Neural progenitor cell (in vitro differentiated cells): Measurements from ENCODE around the gene SPRY1. TPM values are rescaled to one million over a fixed set of nuclear protein-coding genes. Genes with fewer than 3 reads are reported as not detected.

Experiments used
- DNase-seq: peaks from one replicate; pipeline ENCODE4 v3.0.0-alpha.2; 2016; ENCODE audit warnings: low spot score
- H2AFZ ChIP-seq: fragments of 200-600 bp; sonication (generic); replicated peaks from 2 replicates; pipeline ENCODE4 v1.6.1; 2016; ENCODE audit warnings: antibody characterized with exemption
- H3F3A ChIP-seq: fragments of 200-600 bp; sonication (generic); 2 replicates; pipeline ENCODE4 v1.6.1; 2016; ENCODE audit warnings: antibody characterized with exemption, low read depth
- H3K27ac ChIP-seq: fragments of 200-600 bp; sonication (generic); 2 replicates; pipeline ENCODE4 v1.5.1; 2016; ENCODE audit warnings: mild to moderate bottlenecking
- H3K27me3 ChIP-seq: fragments of 200-600 bp; sonication (generic); 2 replicates; pipeline ENCODE4 v1.6.1; 2016; ENCODE audit warnings: mild to moderate bottlenecking, moderate library complexity
- H3K36me3 ChIP-seq: fragments of 200-600 bp; sonication (generic); 2 replicates; pipeline ENCODE4 v1.5.1; 2016
- H3K4me1 ChIP-seq: fragments of 200-600 bp; sonication (generic); 2 replicates; pipeline ENCODE4 v1.6.1; 2016; ENCODE audit warnings: mixed run types
- H3K4me2 ChIP-seq: fragments of 200-600 bp; sonication (generic); 2 replicates; pipeline ENCODE4 v1.6.1; 2016
- H3K4me3 ChIP-seq: fragments of 200-600 bp; sonication (generic); 2 replicates; pipeline ENCODE4 v1.5.1; 2016
- H3K79me2 ChIP-seq: fragments of 200-600 bp; sonication (generic); 2 replicates; pipeline ENCODE4 v1.6.1; 2016; ENCODE audit warnings: low read depth
- H3K9ac ChIP-seq: fragments of 200-600 bp; sonication (generic); 2 replicates; pipeline ENCODE4 v1.6.1; 2016
- H3K9me3 ChIP-seq: fragments of 200-600 bp; sonication (generic); 2 replicates; pipeline ENCODE4 v1.5.1; 2016; ENCODE audit warnings: low read depth
- H4K20me1 ChIP-seq: fragments of 200-600 bp; sonication (generic); 2 replicates; pipeline ENCODE4 v1.6.1; 2016; ENCODE audit warnings: low read depth
- H3K27ac Mint-ChIP-seq: 3 replicates; pipeline ENCODE4 v1.8.0; 2021; ENCODE audit warnings: mixed read lengths
- H3K27me3 Mint-ChIP-seq: 2 replicates; pipeline ENCODE4 v1.8.0; 2022; ENCODE audit warnings: low read depth, mild to moderate bottlenecking, inconsistent platforms, moderate library complexity, mixed read lengths; ENCODE audit not compliant: insufficient read depth
- H3K36me3 Mint-ChIP-seq: 3 replicates; pipeline ENCODE4 v1.8.0; 2021; ENCODE audit warnings: mixed read lengths
- H3K4me1 Mint-ChIP-seq: 3 replicates; pipeline ENCODE4 v1.8.0; 2021; ENCODE audit warnings: mixed read lengths
- H3K4me3 Mint-ChIP-seq: 3 replicates; pipeline ENCODE4 v1.8.0; 2021; ENCODE audit warnings: mild to moderate bottlenecking, moderate library complexity, mixed read lengths
- H3K9me3 Mint-ChIP-seq: 3 replicates; pipeline ENCODE4 v1.8.0; 2020; ENCODE audit warnings: mixed read lengths
- CTCF ChIP-seq: fragments of 200-600 bp; sonication (generic); IDR thresholded peaks from 2 replicates; pipeline ENCODE4 v1.5.1; 2017; ENCODE audit warnings: antibody characterized with exemption, mild to moderate bottlenecking
- EZH2 ChIP-seq: fragments of 200-600 bp; sonication (generic); IDR thresholded peaks from 2 replicates; pipeline ENCODE4 v1.6.1; 2017; ENCODE audit warnings: antibody characterized with exemption, mild to moderate bottlenecking, moderate library complexity
- EZH2phosphoT487 ChIP-seq: fragments of 200-600 bp; sonication (generic); IDR thresholded peaks from 2 replicates; pipeline ENCODE4 v1.6.1; 2017; ENCODE audit warnings: antibody characterized with exemption
- total RNA-seq: library from RNA; depleted of rRNA; stranded (reverse); fragments of >200 nt; gene quantifications from 2 replicates; pipeline ENCODE4 v1.2.3, GENCODE V29; 2015; ENCODE audit warnings: low replicate concordance

Gene SPRY1
- total RNA-seq, 1 donor from 2014 or later, result 35.9 TPM

GRCh38 chr4:123366144-123366748, 30.3 kb upstream of the SPRY1 start:
- H3K9me3 ChIP-seq, result peaks cover 8% of the 10 kb centered on the region
- Mint-ChIP-seq H3K27ac (no peak overlapping the region), H3K9me3 (peaks cover 5% of the 10 kb centered on the region), H3K4me3 (no peak overlapping the region), H3K27me3 (peaks cover 4% of the 10 kb centered on the region), H3K36me3 (no peaks in the 10 kb centered on the region), H3K4me1 (peaks cover 9% of the 10 kb centered on the region)
- no peak overlapping the region for H2AFZ ChIP-seq
- peaks cover 10% of the 10 kb centered on the region for H3K4me1 ChIP-seq
- H3K79me2 ChIP-seq, result no peaks in the 10 kb centered on the region
- no peaks in the 10 kb centered on the region for H3K27me3 ChIP-seq
- no peak overlapping the region for H3K4me3 ChIP-seq
- DNase-seq, result no peak
- no peak overlapping the region for H3K9ac ChIP-seq
- peaks cover 10% of the 10 kb centered on the region for H3F3A ChIP-seq
- H4K20me1 ChIP-seq, result no peaks in the 10 kb centered on the region
- H3K27ac ChIP-seq, result no peak overlapping the region
- H3K36me3 ChIP-seq, result no peaks in the 10 kb centered on the region
- TF ChIP-seq EZH2 (no peak), EZH2phosphoT487 (no peak), CTCF (no peak)
- no peak overlapping the region for H3K4me2 ChIP-seq

DNA sequence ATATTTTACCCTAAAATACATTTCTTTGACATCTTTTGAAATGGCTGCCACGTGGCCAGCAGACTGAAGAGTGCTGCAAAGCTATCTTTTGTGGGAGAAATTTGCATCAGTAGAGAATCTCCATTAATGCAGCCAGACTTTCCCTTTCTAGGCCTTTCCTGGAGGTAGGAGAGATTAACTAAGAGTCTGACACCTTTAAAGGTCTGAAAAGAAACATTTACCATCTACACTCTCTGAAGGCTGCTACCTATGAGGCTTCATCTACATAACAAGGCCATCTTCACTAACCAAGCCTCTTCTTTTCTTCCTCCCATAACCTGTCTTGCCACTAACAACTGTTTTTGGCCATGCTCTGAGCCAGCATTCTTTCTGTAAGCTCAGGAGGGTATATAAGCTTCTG, 17.8 kb upstream of the SPRY1 start:
- H3K27ac Mint-ChIP-seq, result no peak overlapping the region

DNA sequence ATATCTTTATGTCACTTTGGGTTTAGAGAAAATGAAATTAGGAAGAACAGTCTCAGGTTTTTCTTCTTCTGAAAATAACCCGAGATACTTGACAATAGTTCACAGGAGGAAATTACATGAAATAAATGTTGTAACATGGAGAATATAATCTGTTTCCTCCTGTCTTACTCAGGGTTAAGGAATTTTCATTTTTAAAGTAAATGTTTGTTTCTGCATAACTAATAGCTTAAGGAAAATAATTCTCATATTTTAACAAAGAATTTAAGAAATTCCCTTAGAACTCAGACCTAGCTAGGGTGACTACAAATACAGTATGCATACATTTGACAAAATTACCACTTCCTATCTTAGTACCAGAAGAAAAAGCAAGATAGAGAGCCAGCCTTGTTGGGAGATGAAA, 17.2 kb upstream of the SPRY1 start:
- Mint-ChIP-seq H3K27ac (no peak overlapping the region), H3K9me3 (peaks cover 10% of the 10 kb centered on the region), H3K36me3 (no peaks in the 10 kb centered on the region), H3K27me3 (no peaks in the 10 kb centered on the region), H3K4me3 (no peak overlapping the region), H3K4me1 (no peaks in the 10 kb centered on the region)
- Histone ChIP-seq H4K20me1 (no peaks in the 10 kb centered on the region), H3F3A (no peaks in the 10 kb centered on the region), H3K36me3 (no peaks in the 10 kb centered on the region), H3K9me3 (no peaks in the 10 kb centered on the region), H3K79me2 (no peaks in the 10 kb centered on the region), H3K4me2 (no peak overlapping the region), H3K4me1 (peaks cover 19% of the 10 kb centered on the region), H3K27ac (no peak overlapping the region), H3K4me3 (no peak overlapping the region), H3K9ac (no peak overlapping the region), H2AFZ (no peak overlapping the region), H3K27me3 (no peaks in the 10 kb centered on the region)
- no peak for TF ChIP-seq EZH2phosphoT487
- DNase-seq, result no peak

More for the DNA sequence above, 17.8 kb upstream of the SPRY1 start:
- no peaks in the 10 kb centered on the region for H3K27me3 ChIP-seq
- no peaks in the 10 kb centered on the region for H3F3A ChIP-seq
- TF ChIP-seq CTCF (no peak), EZH2 (no peak), EZH2phosphoT487 (no peak)
- Mint-ChIP-seq H3K9me3 (peaks cover 12% of the 10 kb centered on the region), H3K36me3 (no peaks in the 10 kb centered on the region), H3K4me3 (no peak overlapping the region), H3K27me3 (no peaks in the 10 kb centered on the region), H3K4me1 (no peaks in the 10 kb centered on the region)
- no peak overlapping the region for H3K4me2 ChIP-seq
- no peak for DNase-seq
- H3K4me3 ChIP-seq, result no peak overlapping the region
- H3K79me2 ChIP-seq, result no peaks in the 10 kb centered on the region
- no peak overlapping the region for H3K9ac ChIP-seq
- H3K9me3 ChIP-seq, result no peaks in the 10 kb centered on the region
- H3K36me3 ChIP-seq, result no peaks in the 10 kb centered on the region
- no peak overlapping the region for H3K27ac ChIP-seq
- no peaks in the 10 kb centered on the region for H4K20me1 ChIP-seq
- H2AFZ ChIP-seq, result peak overlapping the region; percentile 65
- H3K4me1 ChIP-seq, result peaks cover 19% of the 10 kb centered on the region
